HG02973 (cell line): ENCODE data around the gene ZRANB3.
"Not testable (repeated sequence)": the region's sequence is repeated elsewhere in the genome, so short reads cannot be mapped to it uniquely, and the experiment has no call there.

Experiments used
- ATAC-seq: cut with Tn5 transposase; IDR thresholded peaks from one replicate; pipeline ENCODE4 v1.9.1; 2021; ENCODE audit warnings: moderate library complexity; ENCODE audit not compliant: unreplicated experiment

ZRANB3 gene

GRCh38 chr2:135093670-135094330, 437.2 kb downstream of the ZRANB3 start:
- no peak for ATAC-seq

- ATAC-seq = no peak
Observed at GRCh38 chr2:135093193-135093592, 437.8 kb downstream of the ZRANB3 start.

GRCh38 chr2:135091681-135092080, 439.3 kb downstream of the ZRANB3 start:
- no peak for ATAC-seq

- ATAC-seq = not testable (repeated sequence)
Observed at GRCh38 chr2:135089597-135089996, 441.4 kb downstream of the ZRANB3 start.
